ENCODE data around the gene RIN1.

- TF ChIP-seq EZH2 (IDR thresholded peaks at IDR 0.05) (no peak), CTCF (IDR thresholded peaks at IDR 0.05) (no peak)
Observed at GRCh38 chr11:66316849-66317251, 19.4 kb downstream of the RIN1 start, which contains the start of gene CD248.
